ENCODE data around the gene PLB1.

Gene PLB1

DNA sequence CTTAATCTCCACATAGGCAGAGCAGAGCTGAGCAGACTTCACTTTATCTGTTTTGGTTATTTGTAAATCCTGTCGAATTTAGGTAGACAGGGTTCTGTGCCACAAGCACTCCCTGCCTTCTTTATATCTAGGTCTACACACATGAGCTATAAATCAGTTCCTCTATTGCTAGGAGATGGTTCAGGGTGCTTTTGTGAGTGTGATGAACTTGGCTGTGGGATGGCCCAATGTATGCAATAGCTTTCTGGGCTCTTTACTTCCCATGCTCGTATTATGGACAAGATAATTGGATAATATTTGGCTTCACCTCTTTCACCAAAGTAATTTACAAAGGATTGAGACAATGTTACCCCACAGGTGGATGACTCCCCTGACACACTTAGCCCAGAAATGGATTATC lies 72.2 kb downstream of the PLB1 start:
- DNase-seq = no peak

DNA sequence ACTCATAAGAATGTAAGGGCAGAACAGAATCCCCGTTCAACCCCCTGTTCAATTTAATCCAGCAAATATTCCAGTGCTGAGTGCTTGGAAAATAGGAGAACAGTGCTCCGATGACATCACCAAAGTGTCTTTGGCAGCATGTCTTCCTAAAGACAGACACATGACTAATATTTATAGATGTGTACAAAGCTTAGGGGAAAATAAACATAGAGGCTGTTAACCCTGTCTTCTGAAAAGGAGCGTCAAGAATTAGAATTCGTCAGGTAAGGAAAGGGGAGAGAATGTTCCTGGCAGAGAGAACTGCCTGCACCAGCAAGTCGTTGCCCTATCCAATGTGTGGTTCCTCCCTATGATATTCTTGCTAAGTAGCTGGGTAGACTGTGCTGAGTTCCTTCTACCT lies 72.7 kb downstream of the PLB1 start:
- no peak for DNase-seq

GRCh38 chr2:28570431-28570830 lies 74.6 kb downstream of the PLB1 start:
- no peak for DNase-seq

- no peak for DNase-seq
Observed at GRCh38 chr2:28576714-28577113, 80.9 kb downstream of the PLB1 start.

- DNase-seq = no peak
Observed at GRCh38 chr2:28577791-28578680, 82.2 kb downstream of the PLB1 start.

- DNase-seq = no peak
Observed at GRCh38 chr2:28578774-28579173, 82.9 kb downstream of the PLB1 start.

GRCh38 chr2:28579606-28580005 lies 83.7 kb downstream of the PLB1 start:
- no peak for DNase-seq

- no peak for DNase-seq
Observed at GRCh38 chr2:28580078-28580477, 84.2 kb downstream of the PLB1 start.

DNA sequence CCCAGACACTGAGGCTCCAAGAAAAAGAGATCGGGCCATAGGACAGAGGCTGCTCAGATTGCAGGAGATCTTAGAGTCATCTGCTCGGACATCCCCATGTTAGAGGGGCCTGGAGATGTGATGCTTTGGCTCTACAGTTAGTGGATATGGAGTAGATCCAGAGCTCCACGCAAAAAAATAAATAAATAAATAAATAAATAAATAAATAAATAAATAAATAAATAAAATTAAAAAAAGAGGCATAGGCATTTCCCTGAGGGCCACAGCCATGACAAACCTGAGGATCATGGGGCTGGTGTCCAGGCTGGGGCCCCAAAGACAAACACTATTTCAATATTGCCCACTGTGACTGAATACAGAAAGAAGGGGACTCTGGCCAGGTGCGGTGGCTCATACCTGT lies 85.5 kb downstream of the PLB1 start:
- DNase-seq = no peak

GRCh38 chr2:28582152-28582551 lies 86.3 kb downstream of the PLB1 start:
- DNase-seq = no peak

GRCh38 chr2:28582595-28582994 lies 86.7 kb downstream of the PLB1 start:
- no peak for DNase-seq

DNA sequence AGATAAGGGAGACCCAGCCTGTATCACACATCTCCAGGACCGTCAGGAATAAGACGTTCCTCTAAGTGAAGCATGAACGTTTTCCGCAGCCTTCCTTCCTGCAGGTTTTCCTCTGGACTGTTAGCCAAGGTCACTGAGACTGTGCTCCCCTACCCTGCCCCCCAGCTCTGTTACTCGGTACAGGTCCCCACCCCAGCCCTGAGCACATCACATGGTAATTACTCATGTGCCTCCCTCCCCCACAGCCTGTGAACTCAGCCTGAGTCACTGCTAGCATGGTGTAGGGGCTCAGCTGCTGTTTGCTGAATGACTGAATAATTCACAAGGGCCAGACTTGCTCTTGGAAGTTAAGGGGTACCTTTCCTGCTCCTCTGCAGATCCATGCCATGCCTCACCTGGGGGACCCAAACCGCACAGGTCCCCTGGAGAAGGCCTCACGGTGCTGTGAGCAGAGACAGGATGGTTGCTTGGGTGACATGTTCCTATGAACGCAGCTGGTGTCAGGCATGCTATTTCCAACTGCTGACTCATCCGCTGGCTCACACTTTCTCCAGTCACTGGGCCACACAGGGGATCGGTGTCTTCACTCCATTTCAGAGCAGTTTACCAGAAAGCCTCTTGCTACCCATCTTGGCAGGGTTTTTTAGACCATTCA lies 88.2 kb downstream of the PLB1 start:
- peak in 1 of 2 donors; percentile 50 for DNase-seq

DNA sequence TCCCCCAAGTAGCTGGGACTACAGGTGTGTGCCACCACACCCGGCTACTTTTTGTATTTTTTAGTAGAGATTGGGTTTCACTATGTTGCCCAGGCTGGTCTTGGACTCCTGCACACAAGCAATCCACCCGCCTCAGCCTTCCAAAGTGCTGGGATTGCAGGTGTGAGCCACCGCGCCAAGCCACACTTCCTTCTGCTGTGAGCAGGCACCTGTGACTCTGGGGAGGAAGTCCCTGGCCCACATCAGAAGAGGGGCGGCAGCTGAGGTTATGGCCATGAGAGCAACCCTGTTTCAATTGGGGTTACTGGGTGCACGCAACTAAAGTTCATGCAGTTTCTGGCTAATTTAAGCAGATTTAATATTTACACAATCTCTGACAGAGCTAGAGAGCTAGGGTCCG lies 91.0 kb downstream of the PLB1 start:
- peak; percentile 51 to 71 for DNase-seq

GRCh38 chr2:28587526-28588291 lies 91.8 kb downstream of the PLB1 start:
- DNase-seq = no peak

DNA sequence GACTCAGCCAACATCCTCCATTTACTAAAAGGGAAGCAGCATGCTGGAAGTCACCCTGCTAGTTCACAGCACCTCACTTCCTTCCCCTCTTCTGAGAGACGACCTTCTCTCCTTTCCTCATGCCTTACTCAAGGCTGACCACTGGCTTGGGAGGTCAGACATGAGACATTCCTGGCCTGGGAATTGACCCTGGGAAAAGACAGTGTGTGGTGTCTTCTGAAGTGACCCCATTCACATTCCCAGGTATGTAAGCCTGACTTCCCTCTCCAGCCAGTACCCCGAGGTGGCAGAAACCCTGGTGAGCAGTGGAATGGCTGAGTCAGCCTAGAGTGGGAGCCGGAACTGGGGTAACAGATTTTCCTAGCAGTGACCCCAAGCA lies 92.4 kb downstream of the PLB1 start:
- peak in 1 of 2 donors; percentile 14 for DNase-seq

DNA sequence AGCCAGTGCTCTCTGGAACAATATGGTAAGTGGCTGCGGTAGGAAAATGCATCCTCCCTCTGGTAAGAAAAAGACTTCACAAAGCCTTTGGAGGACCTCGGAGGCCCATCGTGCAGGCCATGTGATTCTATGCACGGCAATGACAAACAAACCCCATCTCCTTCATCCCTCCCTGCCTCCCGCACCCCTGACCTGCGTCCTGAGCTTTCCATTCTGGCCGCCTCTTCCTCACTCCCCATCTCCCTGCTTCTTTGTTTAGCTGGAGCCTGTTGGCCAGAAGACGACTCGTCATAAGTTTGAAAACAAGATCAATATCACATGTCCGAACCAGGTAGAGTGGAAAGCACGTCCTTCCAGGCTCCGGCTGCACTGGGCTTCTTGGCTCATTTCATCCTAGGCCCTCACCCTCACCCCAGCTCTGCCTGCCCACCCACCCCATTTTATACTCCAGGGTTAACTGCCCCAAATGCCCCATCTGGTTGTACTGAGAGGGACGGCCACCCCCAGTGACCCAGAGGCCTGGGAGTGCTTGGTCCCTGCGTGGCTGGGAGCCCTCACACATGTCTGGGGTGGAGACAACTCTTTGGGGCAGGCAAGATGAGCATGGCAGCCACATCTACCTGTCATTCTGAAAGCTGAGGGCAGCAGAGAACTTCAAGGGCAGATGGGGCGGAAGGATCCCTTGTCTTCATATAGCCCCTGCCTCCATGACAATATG lies 94.0 kb downstream of the PLB1 start:
- no peak for DNase-seq

- DNase-seq = no peak
Observed at GRCh38 chr2:28590496-28591301, 94.8 kb downstream of the PLB1 start.

DNA sequence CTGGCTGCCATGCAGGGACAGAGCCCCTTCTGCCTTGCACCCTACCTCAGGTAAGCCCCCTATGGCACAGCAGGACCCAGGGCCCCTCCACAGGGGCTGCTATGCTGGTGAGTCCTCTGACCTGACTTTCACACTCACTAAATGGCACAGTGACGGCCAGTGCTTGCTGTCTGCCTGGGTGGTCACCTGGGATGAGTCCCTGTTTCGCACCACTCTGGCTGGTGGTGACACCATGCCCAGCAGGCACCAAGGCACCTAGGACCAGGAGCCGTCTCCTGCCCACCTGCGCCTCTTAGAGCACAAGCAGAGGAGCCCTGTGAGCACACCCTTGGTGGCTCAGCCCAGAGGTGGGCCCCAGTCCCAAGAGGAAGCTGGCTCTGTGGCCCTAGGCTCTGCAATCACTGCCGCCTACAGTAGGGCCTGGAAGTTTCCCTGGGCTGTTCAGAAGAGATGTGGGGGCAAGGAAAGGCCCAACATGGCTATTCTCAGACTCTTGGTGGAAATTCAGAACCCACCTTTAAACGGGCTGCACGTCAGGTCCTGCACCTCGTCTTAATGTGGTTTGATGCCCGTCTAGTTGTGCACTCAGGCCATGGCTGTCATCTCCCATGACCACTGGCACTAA lies 96.0 kb downstream of the PLB1 start:
- DNase-seq = no peak

DNA sequence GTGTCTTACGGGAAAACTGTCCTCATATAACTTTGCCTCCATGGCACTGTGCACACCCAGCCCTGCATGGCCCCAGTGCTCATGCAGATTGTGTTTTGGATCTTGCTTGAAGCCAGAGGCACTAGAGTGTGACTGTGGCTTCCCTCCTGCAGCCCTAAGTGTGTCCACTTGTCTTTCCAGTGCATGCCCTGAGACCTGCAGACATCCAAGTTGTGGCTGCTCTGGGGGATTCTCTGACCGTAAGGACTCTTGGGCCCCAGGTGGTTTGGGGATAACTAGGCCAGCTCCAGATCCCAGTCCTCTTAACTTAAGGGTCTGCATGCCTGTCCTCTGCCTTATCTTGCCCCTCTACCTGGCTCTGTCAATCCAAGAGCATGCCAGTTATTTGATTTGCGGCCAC lies 96.6 kb downstream of the PLB1 start:
- DNase-seq = no peak

- no peak for DNase-seq
Observed at GRCh38 chr2:28593160-28593755, 97.4 kb downstream of the PLB1 start.

DNA sequence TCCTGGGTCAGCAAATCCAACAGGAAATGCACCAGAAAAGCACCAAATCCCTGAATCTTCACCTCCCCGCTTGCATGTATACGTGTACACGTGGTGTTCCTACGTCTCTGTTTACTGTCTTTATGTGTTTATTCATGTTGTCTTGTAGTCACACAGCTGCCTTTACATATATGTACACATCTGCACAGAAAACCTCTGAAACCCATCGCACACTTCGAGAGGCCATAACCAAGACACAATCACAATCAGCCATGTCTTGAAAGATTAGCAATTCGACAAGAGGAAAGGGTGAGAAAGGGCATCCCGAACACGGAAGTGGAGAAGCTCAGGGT lies 98.1 kb downstream of the PLB1 start:
- DNase-seq = no peak
